MCF 10A (cell line): Measurements from ENCODE around the gene PTBP3. TPM values are rescaled to one million over a fixed set of nuclear protein-coding genes. Genes with fewer than 3 reads are reported as not detected.

Experiments
- BruUV-seq: library from RNA; stranded (reverse); fragments of 400-500 nt; replicated peaks from 2 replicates; lab custom pipeline; 2021; lab: Mats Ljungman, UMichigan
- CTCF ChIA-PET: fragments of 300-600 bp; sonication (Branson Sonifier 250); formaldehyde crosslinking; extraction: SDS; loops from one replicate; lab custom pipeline; 2021; ENCODE audit warnings: antibody characterized with exemption, inconsistent platforms; lab: Yijun Ruan, JAX
- POLR2A ChIA-PET: fragments of 300-600, 350-650 bp; sonication (Branson Sonifier 250); formaldehyde crosslinking; extraction: SDS; loops from one replicate; lab custom pipeline; 2020; ENCODE audit warnings: antibody characterized with exemption, inconsistent platforms; lab: Yijun Ruan, JAX
- DNase-seq: peaks from one replicate; pipeline ENCODE4 v3.0.0-alpha.2; 2018; ENCODE audit not compliant: unreplicated experiment
- H3K27ac Mint-ChIP-seq: one replicate; pipeline ENCODE4 v1.8.0; 2022; ENCODE audit warnings: mild to moderate bottlenecking, low read depth, mixed read lengths; ENCODE audit not compliant: unreplicated experiment
- H3K27me3 Mint-ChIP-seq: one replicate; pipeline ENCODE4 v1.8.0; 2022; ENCODE audit warnings: mixed read lengths; ENCODE audit not compliant: insufficient read depth, unreplicated experiment
- H3K36me3 Mint-ChIP-seq: one replicate; pipeline ENCODE4 v1.8.0; 2022; ENCODE audit warnings: mild to moderate bottlenecking, moderate library complexity, mixed read lengths; ENCODE audit not compliant: insufficient read depth, unreplicated experiment
- H3K4me1 Mint-ChIP-seq: one replicate; pipeline ENCODE4 v1.8.0; 2022; ENCODE audit warnings: mixed read lengths; ENCODE audit not compliant: insufficient read depth, unreplicated experiment
- H3K4me3 Mint-ChIP-seq: one replicate; pipeline ENCODE4 v1.8.0; 2022; ENCODE audit warnings: mild to moderate bottlenecking, moderate library complexity, mixed read lengths; ENCODE audit not compliant: unreplicated experiment
- H3K9me3 Mint-ChIP-seq: one replicate; pipeline ENCODE4 v1.8.0; 2022; ENCODE audit warnings: mixed read lengths; ENCODE audit not compliant: unreplicated experiment
- intact Hi-C: fragments of 100-400 bp; cut with micrococcal nuclease; formaldehyde crosslinking; loops from 2 replicates; pipeline ENCODE4 v1.14.1; 2022
- total RNA-seq: library from RNA; stranded (reverse); gene quantifications from 2 replicates; pipeline ENCODE4 v1.2.3, GENCODE V29; 2022
- TF ChIP-seq, protein P1 (sequence below): fragments of 200-600 bp; IDR thresholded peaks from one replicate; pipeline ENCODE4 v1.8.0; 2022; ENCODE audit warnings: antibody characterized with exemption, mild to moderate bottlenecking; ENCODE audit not compliant: unreplicated experiment

The PTBP3 gene
- total RNA-seq, 1 experiment from 2014 or later = 79.2 TPM

DNA sequence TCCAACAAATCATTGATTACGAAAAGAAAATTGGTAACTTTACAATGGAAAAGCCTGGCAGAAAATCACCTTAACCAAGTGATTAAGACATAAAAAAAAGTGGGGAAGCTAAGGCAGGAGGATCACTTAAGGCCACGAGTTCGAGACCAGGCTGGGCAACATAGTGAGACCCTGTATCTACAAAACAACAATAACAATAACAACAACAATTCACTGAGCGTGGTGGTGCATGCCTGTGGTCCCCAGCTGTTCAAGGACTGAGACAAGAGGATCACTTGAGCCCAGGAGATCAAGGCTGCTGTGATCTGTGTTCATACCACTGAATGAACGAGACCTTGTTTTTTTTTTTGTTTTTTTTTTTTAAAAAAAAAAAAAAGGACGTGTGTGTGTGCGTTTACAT lies 21.3 kb downstream of the PTBP3 start:
- TF ChIP-seq, protein P1, sequence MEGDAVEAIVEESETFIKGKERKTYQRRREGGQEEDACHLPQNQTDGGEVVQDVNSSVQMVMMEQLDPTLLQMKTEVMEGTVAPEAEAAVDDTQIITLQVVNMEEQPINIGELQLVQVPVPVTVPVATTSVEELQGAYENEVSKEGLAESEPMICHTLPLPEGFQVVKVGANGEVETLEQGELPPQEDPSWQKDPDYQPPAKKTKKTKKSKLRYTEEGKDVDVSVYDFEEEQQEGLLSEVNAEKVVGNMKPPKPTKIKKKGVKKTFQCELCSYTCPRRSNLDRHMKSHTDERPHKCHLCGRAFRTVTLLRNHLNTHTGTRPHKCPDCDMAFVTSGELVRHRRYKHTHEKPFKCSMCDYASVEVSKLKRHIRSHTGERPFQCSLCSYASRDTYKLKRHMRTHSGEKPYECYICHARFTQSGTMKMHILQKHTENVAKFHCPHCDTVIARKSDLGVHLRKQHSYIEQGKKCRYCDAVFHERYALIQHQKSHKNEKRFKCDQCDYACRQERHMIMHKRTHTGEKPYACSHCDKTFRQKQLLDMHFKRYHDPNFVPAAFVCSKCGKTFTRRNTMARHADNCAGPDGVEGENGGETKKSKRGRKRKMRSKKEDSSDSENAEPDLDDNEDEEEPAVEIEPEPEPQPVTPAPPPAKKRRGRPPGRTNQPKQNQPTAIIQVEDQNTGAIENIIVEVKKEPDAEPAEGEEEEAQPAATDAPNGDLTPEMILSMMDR = no peak
- Mint-ChIP-seq H3K4me3 (no peak overlapping the region), H3K27me3 (no peaks in the 10 kb centered on the region), H3K36me3 (peaks cover 22% of the 10 kb centered on the region), H3K4me1 (peaks cover 20% of the 10 kb centered on the region), H3K9me3 (no peaks in the 10 kb centered on the region), H3K27ac (peak overlapping the region; percentile 42)
- intact Hi-C loops = no loop called here
- no peak for DNase-seq
- ChIA-PET POLR2A (no interaction called here), CTCF (interaction anchor here (1.0 kb wide), 1 partner anchor 12 kb away, joined by 3 read pairs; no protein-coding TSS in a partner anchor)
- BruUV-seq = no TSS peak

DNA sequence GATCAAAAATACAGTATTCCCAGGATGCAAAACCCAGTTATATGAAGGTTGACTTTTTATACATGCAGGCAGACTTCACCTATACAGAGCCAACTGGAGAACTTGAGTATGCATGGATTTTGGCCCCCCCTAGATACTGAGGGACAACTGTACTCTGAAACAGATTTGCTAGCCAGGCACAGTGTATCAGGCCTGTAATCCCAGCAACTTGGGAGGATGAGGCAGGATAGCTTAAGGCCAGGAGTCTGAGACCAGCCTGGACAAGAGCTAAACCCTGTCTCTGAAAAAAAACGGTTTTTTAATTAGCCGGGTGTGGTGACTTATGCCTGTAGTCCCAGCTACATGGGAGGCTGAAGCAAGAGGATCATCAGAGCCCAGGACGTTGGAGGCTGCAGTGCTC lies 21.9 kb downstream of the PTBP3 start:
- ChIA-PET CTCF (no interaction called here), POLR2A (no interaction called here)
- BruUV-seq = no TSS peak
- peaks cover 20% of the 10 kb centered on the region for H3K4me1 Mint-ChIP-seq
- H3K27ac Mint-ChIP-seq = no peak overlapping the region
- TF ChIP-seq, protein P1 = no peak
- H3K27me3 Mint-ChIP-seq = no peaks in the 10 kb centered on the region
- H3K4me3 Mint-ChIP-seq = no peak overlapping the region
- no peaks in the 10 kb centered on the region for H3K9me3 Mint-ChIP-seq
- H3K36me3 Mint-ChIP-seq = peaks cover 15% of the 10 kb centered on the region
- intact Hi-C loops = no loop called here
- no peak for DNase-seq

DNA sequence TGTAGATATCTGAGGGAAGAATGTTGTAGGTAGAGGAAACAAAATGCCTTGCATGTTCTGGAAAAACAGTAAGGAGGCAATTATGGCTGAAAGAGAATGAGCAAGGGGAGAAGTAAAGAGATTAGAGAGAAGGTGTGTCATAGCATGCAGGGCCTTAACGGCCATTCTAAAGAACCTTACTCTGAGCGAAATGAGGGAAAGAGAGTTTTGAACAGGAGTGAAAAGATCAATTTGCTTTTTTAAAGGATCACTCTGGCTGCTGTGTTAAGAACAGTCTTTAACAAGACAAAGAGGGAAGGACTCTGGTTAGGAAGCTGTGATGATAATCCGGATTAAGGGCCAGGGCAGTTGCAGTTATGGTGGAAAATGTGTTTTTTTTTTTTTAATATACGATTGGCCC lies 22.6 kb downstream of the PTBP3 start:
- Mint-ChIP-seq H3K9me3 (no peaks in the 10 kb centered on the region), H3K4me3 (no peak overlapping the region), H3K36me3 (peaks cover 12% of the 10 kb centered on the region), H3K27me3 (no peaks in the 10 kb centered on the region), H3K27ac (no peak overlapping the region), H3K4me1 (peaks cover 13% of the 10 kb centered on the region)
- intact Hi-C loops = no loop called here
- CTCF ChIA-PET = interaction anchor here (0.6 to 0.7 kb wide), 2 partner anchors 14 to 480 kb away, joined by 3 to 4 read pairs; no protein-coding TSS in a partner anchor
- POLR2A ChIA-PET = no interaction called here
- no peak for DNase-seq
- TF ChIP-seq, protein P1 = no peak
- no TSS peak for BruUV-seq

DNA sequence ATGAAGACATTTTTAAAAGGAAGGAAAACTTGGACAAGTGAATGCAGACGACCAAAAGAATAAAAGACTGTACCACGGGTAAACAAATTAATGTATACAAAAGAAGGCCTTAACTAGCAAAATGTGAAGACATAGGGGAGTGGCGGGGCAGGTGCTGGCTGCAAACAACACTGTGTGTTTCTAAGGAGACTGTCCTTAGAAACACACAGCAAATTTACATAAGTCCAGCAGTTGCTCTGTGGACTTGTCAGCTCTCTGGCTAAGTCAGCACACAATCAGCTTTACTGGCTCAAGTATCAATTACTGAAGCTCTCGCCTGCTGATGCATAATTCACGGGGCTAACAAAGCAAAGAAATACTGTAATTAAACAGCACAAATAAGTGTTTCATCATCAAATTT lies 24.8 kb downstream of the PTBP3 start:
- BruUV-seq = no TSS peak
- intact Hi-C loops = no loop called here
- Mint-ChIP-seq H3K36me3 (peaks cover 12% of the 10 kb centered on the region), H3K27me3 (no peaks in the 10 kb centered on the region), H3K9me3 (no peaks in the 10 kb centered on the region), H3K4me3 (no peak overlapping the region), H3K4me1 (peaks cover 12% of the 10 kb centered on the region), H3K27ac (no peak overlapping the region)
- TF ChIP-seq, protein P1 = no peak
- ChIA-PET CTCF (no interaction called here), POLR2A (interaction anchor here (0.7 kb wide), 1 partner anchor 71 kb away, joined by 3 read pairs; the partner anchor contains the start of gene HSDL2)
- no peak for DNase-seq
